NCI-H2029 treated with DMSO at 0.1 percent for 48 hours (cell line): ENCODE results near the gene PLEKHA6.
A peak's percentile ranks its signal among the peaks of the same experiment; 100 is the strongest.
"Not testable (repeated sequence)": the region's sequence is repeated elsewhere in the genome, so short reads cannot be mapped to it uniquely, and the experiment has no call there.

ENCODE experiments used
- DNase-seq: peaks from one replicate; lab custom pipeline; 2025; lab: John Stamatoyannopoulos, UW

Gene PLEKHA6

GRCh38 chr1:204310970-204311369 is 48.8 kb downstream of the PLEKHA6 start:
- not testable (repeated sequence) for DNase-seq

- DNase-seq, result no peak
Observed at GRCh38 chr1:204308023-204308628, 51.6 kb downstream of the PLEKHA6 start.

- DNase-seq, result peak; percentile 76
Observed at GRCh38 chr1:204307334-204307883, 52.3 kb downstream of the PLEKHA6 start.

- no peak for DNase-seq
Observed at GRCh38 chr1:204306076-204306475, 53.7 kb downstream of the PLEKHA6 start.

GRCh38 chr1:204304067-204304466 is 55.7 kb downstream of the PLEKHA6 start:
- no peak for DNase-seq

GRCh38 chr1:204302769-204303168 is 57.0 kb downstream of the PLEKHA6 start:
- DNase-seq, result no peak

- no peak for DNase-seq
Observed at GRCh38 chr1:204301171-204301957, 58.4 kb downstream of the PLEKHA6 start.

- no peak for DNase-seq
Observed at GRCh38 chr1:204299814-204300365, 59.8 kb downstream of the PLEKHA6 start.

GRCh38 chr1:204296431-204296988 is 63.2 kb downstream of the PLEKHA6 start:
- DNase-seq, result no peak

- DNase-seq, result no peak
Observed at GRCh38 chr1:204295671-204296070, 64.1 kb downstream of the PLEKHA6 start.

GRCh38 chr1:204294357-204294756 is 65.4 kb downstream of the PLEKHA6 start:
- no peak for DNase-seq

- no peak for DNase-seq
Observed at GRCh38 chr1:204293605-204294337, 66.0 kb downstream of the PLEKHA6 start.

- DNase-seq, result no peak
Observed at GRCh38 chr1:204292740-204293139, 67.0 kb downstream of the PLEKHA6 start.

- DNase-seq, result no peak
Observed at GRCh38 chr1:204289280-204289679, 70.4 kb downstream of the PLEKHA6 start.

- peak; percentile 74 for DNase-seq
Observed at GRCh38 chr1:204288021-204288588, 71.6 kb downstream of the PLEKHA6 start.

- DNase-seq, result no peak
Observed at GRCh38 chr1:204287466-204287891, 72.2 kb downstream of the PLEKHA6 start.

- DNase-seq, result peak; percentile 52
Observed at GRCh38 chr1:204286831-204287421, 72.8 kb downstream of the PLEKHA6 start.

- peak; percentile 10 for DNase-seq
Observed at GRCh38 chr1:204286315-204286714, 73.4 kb downstream of the PLEKHA6 start.

- DNase-seq, result no peak
Observed at GRCh38 chr1:204285436-204286305, 74.1 kb downstream of the PLEKHA6 start.

GRCh38 chr1:204284929-204285328 is 74.8 kb downstream of the PLEKHA6 start:
- DNase-seq, result no peak
